GM06990 (cell line): Measurements from ENCODE around the gene GZMA.

ENCODE experiments used
- DNase-seq: peaks from one replicate; pipeline ENCODE4 v3.0.0-alpha.2; 2011; ENCODE audit not compliant: insufficient read length; ENCODE audit errors: extremely low read depth
- H3K27me3 ChIP-seq: replicated peaks from 2 replicates; pipeline ENCODE4 v1.6.0; 2011; ENCODE audit warnings: low read length; ENCODE audit not compliant: control insufficient read depth, insufficient read depth
- H3K36me3 ChIP-seq: 2 replicates; pipeline ENCODE4 v1.5.1; 2011; ENCODE audit warnings: low read length; ENCODE audit not compliant: control insufficient read depth, insufficient read depth
- H3K4me3 ChIP-seq: replicated peaks from 2 replicates; pipeline ENCODE4 v1.5.1; 2011; ENCODE audit warnings: low read depth, mild to moderate bottlenecking, control low read depth, low read length
- CTCF ChIP-seq: IDR thresholded peaks from 2 replicates; pipeline ENCODE4 v1.5.1; 2011; ENCODE audit warnings: low read length, control low read depth, mild to moderate bottlenecking, inconsistent platforms; ENCODE audit not compliant: insufficient read depth, poor library complexity, severe bottlenecking

GZMA gene

GRCh38 chr5:55141945-55142690 is 39.7 kb downstream of the GZMA start:
- no peak for DNase-seq
- TF ChIP-seq CTCF: no peak
- no peaks in the 10 kb centered on the region for H3K27me3 ChIP-seq
- H3K36me3 ChIP-seq: no peaks in the 10 kb centered on the region
- H3K4me3 ChIP-seq: no peak overlapping the region

- Histone ChIP-seq H3K27me3 (no peaks in the 10 kb centered on the region), H3K36me3 (no peaks in the 10 kb centered on the region), H3K4me3 (no peak overlapping the region)
- no peak for TF ChIP-seq CTCF
- DNase-seq: no peak
Measured at GRCh38 chr5:55143624-55144023, 41.2 kb downstream of the GZMA start.

GRCh38 chr5:55146080-55146479 is 43.6 kb downstream of the GZMA start:
- no peak overlapping the region for H3K4me3 ChIP-seq
- DNase-seq: no peak
- TF ChIP-seq CTCF: no peak

GRCh38 chr5:55146543-55147151 is 44.2 kb downstream of the GZMA start:
- no peaks in the 10 kb centered on the region for H3K36me3 ChIP-seq
- no peak overlapping the region for H3K4me3 ChIP-seq
- no peaks in the 10 kb centered on the region for H3K27me3 ChIP-seq
- DNase-seq: peak; percentile 30
- peak; percentile 90 for TF ChIP-seq CTCF

More at GRCh38 chr5:55146080-55146479, 43.6 kb downstream of the GZMA start:
- Histone ChIP-seq H3K27me3 (no peaks in the 10 kb centered on the region), H3K36me3 (no peaks in the 10 kb centered on the region)

- Histone ChIP-seq H3K36me3 (no peaks in the 10 kb centered on the region), H3K4me3 (no peak overlapping the region), H3K27me3 (no peaks in the 10 kb centered on the region)
- TF ChIP-seq CTCF: no peak
- no peak for DNase-seq
Measured at GRCh38 chr5:55149308-55149795, 46.9 kb downstream of the GZMA start.
